ENCODE measurements around the gene SRGAP2C.
"Not testable (repeated sequence)": the region's sequence is repeated elsewhere in the genome, so short reads cannot be mapped to it uniquely, and the experiment has no call there.

Gene SRGAP2C

GRCh38 chr1:121186191-121186590 lies 1.4 kb downstream of the SRGAP2C start:
- not testable (repeated sequence) for DNase-seq (ENCODE audit: low spot score)

GRCh38 chr1:121187914-121188313 lies 3.1 kb downstream of the SRGAP2C start:
- DNase-seq (ENCODE audit: low spot score): not testable (repeated sequence)

GRCh38 chr1:121192512-121192911 lies 7.7 kb downstream of the SRGAP2C start:
- DNase-seq (ENCODE audit: low spot score): not testable (repeated sequence)

- DNase-seq (ENCODE audit: low spot score): not testable (repeated sequence)
Measured at GRCh38 chr1:121197095-121197882, 12.5 kb downstream of the SRGAP2C start.

- DNase-seq (ENCODE audit: low spot score): not testable (repeated sequence)
Measured at GRCh38 chr1:121199763-121200162, 15.0 kb downstream of the SRGAP2C start.

GRCh38 chr1:121200232-121200631 lies 15.5 kb downstream of the SRGAP2C start:
- not testable (repeated sequence) for DNase-seq (ENCODE audit: low spot score)

GRCh38 chr1:121200985-121201981 lies 16.5 kb downstream of the SRGAP2C start:
- DNase-seq (ENCODE audit: low spot score): not testable (repeated sequence)

- not testable (repeated sequence) for DNase-seq (ENCODE audit: low spot score)
Measured at GRCh38 chr1:121202986-121203385, 18.2 kb downstream of the SRGAP2C start.

GRCh38 chr1:121205786-121206711 lies 21.3 kb downstream of the SRGAP2C start:
- not testable (repeated sequence) for DNase-seq (ENCODE audit: low spot score)

- DNase-seq (ENCODE audit: low spot score): not testable (repeated sequence)
Measured at GRCh38 chr1:121207328-121207727, 22.6 kb downstream of the SRGAP2C start.

- DNase-seq (ENCODE audit: low spot score): not testable (repeated sequence)
Measured at GRCh38 chr1:121208375-121208774, 23.6 kb downstream of the SRGAP2C start.

GRCh38 chr1:121210778-121211177 lies 26.0 kb downstream of the SRGAP2C start:
- DNase-seq (ENCODE audit: low spot score): not testable (repeated sequence)

- not testable (repeated sequence) for DNase-seq (ENCODE audit: low spot score)
Measured at GRCh38 chr1:121213491-121213890, 28.7 kb downstream of the SRGAP2C start.

- not testable (repeated sequence) for DNase-seq (ENCODE audit: low spot score)
Measured at GRCh38 chr1:121214544-121215156, 29.9 kb downstream of the SRGAP2C start.

GRCh38 chr1:121215699-121216417 lies 31.1 kb downstream of the SRGAP2C start:
- DNase-seq (ENCODE audit: low spot score): not testable (repeated sequence)

- DNase-seq (ENCODE audit: low spot score): not testable (repeated sequence)
Measured at GRCh38 chr1:121216676-121217075, 31.9 kb downstream of the SRGAP2C start.

GRCh38 chr1:121221770-121222169 lies 37.0 kb downstream of the SRGAP2C start:
- not testable (repeated sequence) for DNase-seq (ENCODE audit: low spot score)

- not testable (repeated sequence) for DNase-seq (ENCODE audit: low spot score)
Measured at GRCh38 chr1:121224714-121225113, 39.9 kb downstream of the SRGAP2C start.

- not testable (repeated sequence) for DNase-seq (ENCODE audit: low spot score)
Measured at GRCh38 chr1:121226295-121226904, 41.6 kb downstream of the SRGAP2C start.

GRCh38 chr1:121226925-121227324 lies 42.1 kb downstream of the SRGAP2C start:
- DNase-seq (ENCODE audit: low spot score): not testable (repeated sequence)
